ENCODE results near the gene CCDC88B. TPM values are rescaled to one million over a fixed set of nuclear protein-coding genes. Genes with fewer than 3 reads are reported as not detected.
"Not testable (repeated sequence)": the region's sequence is repeated elsewhere in the genome, so short reads cannot be mapped to it uniquely, and the experiment has no call there.

CCDC88B gene
- total RNA-seq, 1 donor from 2014 or later, result 1.6 TPM

- peak; percentile 95 for DNase-seq (ENCODE audit: low read depth)
Observed at GRCh38 chr11:64305075-64305690, 34.8 kb upstream of the CCDC88B start, which contains the start of gene ESRRA. Gene ESRRA (plus strand): TSS chr11:64305524. CDS start chr11:64307180, 1,656 bp downstream.

- DNase-seq (ENCODE audit: low read depth), result peak; percentile 64
Observed at GRCh38 chr11:64305691-64306562, 34.1 kb upstream of the CCDC88B start.

- DNase-seq (ENCODE audit: low read depth), result no peak
Observed at GRCh38 chr11:64306563-64306875, 33.5 kb upstream of the CCDC88B start.

GRCh38 chr11:64306876-64307622 is 33.0 kb upstream of the CCDC88B start:
- DNase-seq (ENCODE audit: low read depth), result no peak

GRCh38 chr11:64307795-64308194 is 32.2 kb upstream of the CCDC88B start:
- not testable (repeated sequence) for DNase-seq (ENCODE audit: low read depth)

- DNase-seq (ENCODE audit: low read depth), result no peak
Observed at GRCh38 chr11:64312947-64313346, 27.1 kb upstream of the CCDC88B start.

- DNase-seq (ENCODE audit: low read depth), result peak; percentile 77
Observed at GRCh38 chr11:64313491-64314145, 26.4 kb upstream of the CCDC88B start.

- peak; percentile 35 for DNase-seq (ENCODE audit: low read depth)
Observed at GRCh38 chr11:64314146-64314804, 25.7 kb upstream of the CCDC88B start.

GRCh38 chr11:64314805-64315561 is 25.0 kb upstream of the CCDC88B start:
- no peak for DNase-seq (ENCODE audit: low read depth)

GRCh38 chr11:64315667-64316526 is 24.1 kb upstream of the CCDC88B start:
- DNase-seq (ENCODE audit: low read depth), result not testable (repeated sequence)

- no peak for DNase-seq (ENCODE audit: low read depth)
Observed at GRCh38 chr11:64316672-64317324, 23.2 kb upstream of the CCDC88B start.

- peak; percentile 99 for DNase-seq (ENCODE audit: low read depth)
Observed at GRCh38 chr11:64317325-64317960, 22.6 kb upstream of the CCDC88B start, which contains the start of gene TRMT112. Gene TRMT112 (minus strand): TSS chr11:64317559. CDS start chr11:64317526, 33 bp downstream.

- DNase-seq (ENCODE audit: low read depth), result peak; percentile 97
Observed at GRCh38 chr11:64317961-64318765, 21.8 kb upstream of the CCDC88B start, which contains the start of gene PRDX5. Gene PRDX5 (plus strand): TSS chr11:64318121. CDS start chr11:64318216, 95 bp downstream.

GRCh38 chr11:64318766-64319761 is 20.9 kb upstream of the CCDC88B start:
- no peak for DNase-seq (ENCODE audit: low read depth)

- no peak for DNase-seq (ENCODE audit: low read depth)
Observed at GRCh38 chr11:64320556-64320955, 19.4 kb upstream of the CCDC88B start.

- DNase-seq (ENCODE audit: low read depth), result no peak
Observed at GRCh38 chr11:64321026-64321425, 19.0 kb upstream of the CCDC88B start.

All from myocyte (in vitro differentiated cells).